ENCODE data around the gene KRT76.

The KRT76 gene

GRCh38 chr12:52776913-52777395 lies at the start of gene KRT76:
TSS of gene KRT76 (minus strand) at chr12:52777345. CDS start at chr12:52777291, 54 bp downstream.
- DNase-seq (ENCODE audit: low read depth): no peak

- DNase-seq (ENCODE audit: low read depth): no peak
Observed at GRCh38 chr12:52825961-52826360, 48.8 kb upstream of the KRT76 start.

- DNase-seq (ENCODE audit: low read depth): no peak
Observed at GRCh38 chr12:52824741-52825410, 47.7 kb upstream of the KRT76 start.

DNA sequence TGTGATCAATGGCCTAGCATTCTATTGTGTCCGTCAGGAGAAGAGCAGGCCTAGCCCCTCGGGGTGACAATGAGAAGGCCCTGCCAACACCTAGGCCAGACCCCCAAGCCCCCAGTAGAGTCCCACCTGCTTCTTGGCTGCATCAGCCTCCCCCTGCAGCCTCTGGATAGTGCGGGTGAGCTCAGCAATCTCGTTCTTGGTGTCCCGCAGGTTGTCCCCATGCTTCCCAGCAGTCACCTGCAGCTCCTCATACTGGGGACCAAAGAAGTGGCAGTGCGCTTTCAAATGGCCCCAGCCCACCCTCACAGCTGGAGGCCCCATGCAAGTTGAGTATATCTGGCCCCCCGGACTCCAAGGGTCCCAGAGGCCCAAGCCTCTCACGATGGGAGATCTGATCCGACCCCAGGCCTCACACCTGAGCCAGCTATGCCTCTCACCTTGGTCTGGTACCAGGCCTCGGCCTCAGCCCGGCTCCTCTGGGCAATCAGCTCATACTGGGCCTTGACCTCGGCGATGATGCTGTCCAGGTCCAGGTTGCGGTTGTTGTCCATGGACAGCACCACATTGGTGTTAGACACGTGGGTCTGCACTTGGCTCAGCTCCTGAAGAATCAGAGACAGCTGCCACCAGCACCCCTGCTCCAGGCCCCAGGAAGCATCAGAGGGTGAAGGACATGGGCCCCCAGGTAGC lies 46.8 kb upstream of the KRT76 start:
- DNase-seq (ENCODE audit: low read depth): no peak

GRCh38 chr12:52822771-52823510 lies 45.8 kb upstream of the KRT76 start:
- DNase-seq (ENCODE audit: low read depth): no peak

GRCh38 chr12:52821826-52822660 lies 44.9 kb upstream of the KRT76 start:
- no peak for DNase-seq (ENCODE audit: low read depth)

DNA sequence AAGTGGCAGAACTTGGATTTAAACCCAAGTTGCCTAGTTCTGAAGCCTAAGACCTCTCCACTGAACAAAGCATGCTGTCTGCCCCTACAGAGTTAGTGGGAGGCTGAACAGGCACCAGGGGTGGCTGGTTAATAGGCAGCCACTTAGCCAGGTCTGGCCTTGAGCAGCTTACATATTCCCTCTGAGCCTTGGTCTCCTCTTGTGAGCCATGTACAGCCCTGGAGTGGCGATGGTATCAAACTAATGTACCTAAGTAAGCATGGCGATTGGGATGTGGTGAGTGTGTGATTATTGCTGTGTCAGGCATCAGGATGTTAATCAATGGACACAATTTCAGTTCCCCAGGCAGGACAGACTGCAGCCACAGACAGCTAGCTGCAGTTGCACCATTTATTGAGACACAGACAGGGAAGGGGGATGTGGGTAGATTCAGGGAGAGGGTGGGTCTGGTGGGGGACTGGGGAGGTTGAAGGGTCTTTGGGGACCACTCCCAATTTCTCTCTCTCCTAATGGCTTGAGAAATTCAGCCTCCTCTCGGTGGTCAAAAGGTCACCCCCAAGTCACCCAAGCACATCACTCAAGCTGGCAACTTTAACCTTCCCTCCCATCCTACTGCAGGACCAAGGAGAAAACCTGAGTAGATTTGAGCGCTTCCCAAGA lies 44.1 kb upstream of the KRT76 start:
- no peak for DNase-seq (ENCODE audit: low read depth)

DNA sequence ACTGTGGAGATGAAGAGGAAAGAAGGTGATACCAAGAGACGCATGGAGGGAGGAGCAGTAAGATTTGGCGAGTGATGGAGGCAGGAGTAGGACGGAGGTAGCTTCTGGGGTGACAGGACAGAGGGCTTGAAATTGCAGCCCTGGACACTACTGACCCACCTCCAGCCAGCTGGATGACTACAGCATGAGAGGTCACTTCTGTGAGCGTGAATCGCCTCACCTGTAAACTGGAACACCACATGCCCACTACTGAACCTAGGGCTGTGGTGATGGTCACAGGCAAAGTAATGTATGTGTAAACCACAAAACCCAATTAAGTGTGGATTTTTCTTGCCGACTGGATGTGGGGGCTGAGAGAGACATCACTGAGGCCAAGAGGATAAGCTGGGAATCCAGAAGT lies 43.4 kb upstream of the KRT76 start:
- no peak for DNase-seq (ENCODE audit: low read depth)

GRCh38 chr12:52819731-52820510 lies 42.8 kb upstream of the KRT76 start:
- no peak for DNase-seq (ENCODE audit: low read depth)

- no peak for DNase-seq (ENCODE audit: low read depth)
Observed at GRCh38 chr12:52818887-52819420, 41.8 kb upstream of the KRT76 start.

DNA sequence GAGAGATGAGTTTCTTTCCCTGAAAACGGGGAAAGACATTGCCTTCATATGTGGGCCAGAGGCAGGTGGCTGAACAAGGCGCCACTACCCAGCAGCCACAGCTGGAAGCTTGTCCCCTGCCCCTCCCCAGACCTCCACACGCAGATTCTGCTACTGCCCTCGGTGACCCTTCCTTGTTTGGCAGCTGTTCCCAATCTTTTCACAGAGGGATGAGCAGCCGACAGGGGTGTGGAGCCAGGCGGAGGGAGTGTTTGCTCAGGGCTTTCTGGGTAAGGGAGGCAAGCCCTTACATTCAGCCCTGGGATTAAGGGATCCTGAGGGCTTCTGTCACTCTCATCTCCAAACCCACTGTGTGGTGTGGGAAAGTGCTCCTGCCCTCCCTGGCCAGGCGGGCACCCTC lies 41.2 kb upstream of the KRT76 start:
- no peak for DNase-seq (ENCODE audit: low read depth)

- no peak for DNase-seq (ENCODE audit: low read depth)
Observed at GRCh38 chr12:52817699-52818238, 40.6 kb upstream of the KRT76 start.

DNA sequence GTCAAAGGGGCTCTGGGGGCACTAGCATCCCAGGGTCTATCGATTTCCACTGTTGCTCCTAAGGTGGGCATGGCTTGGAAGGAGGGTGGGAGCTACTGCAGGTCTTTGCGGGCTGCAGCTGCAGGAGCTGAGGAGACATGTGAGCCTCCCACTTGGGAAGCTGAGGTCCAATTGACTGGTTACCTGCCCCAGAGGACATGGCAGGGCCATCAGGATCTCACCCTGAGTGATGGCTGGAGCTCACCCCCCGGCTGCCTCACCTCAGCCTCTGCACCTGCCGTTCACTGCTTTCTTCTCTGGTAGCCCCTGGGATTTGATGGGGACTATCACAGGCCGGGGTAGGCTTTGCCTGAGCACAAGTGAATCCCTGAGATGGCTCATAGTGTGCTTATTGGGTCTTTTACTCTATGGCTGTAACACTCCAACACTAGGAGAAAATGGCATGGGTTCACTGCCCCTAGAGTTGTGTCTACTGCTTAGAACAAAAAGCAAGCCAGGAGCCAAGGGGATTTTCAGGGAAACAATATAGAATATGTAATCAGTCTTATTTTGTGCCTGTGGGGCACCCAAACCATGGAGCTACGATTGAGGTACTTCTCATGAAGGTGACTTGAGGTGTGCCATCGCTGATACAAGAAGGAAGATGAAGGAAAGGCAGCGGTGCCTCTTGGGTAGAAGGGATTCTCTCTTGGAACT lies 40.0 kb upstream of the KRT76 start:
- DNase-seq (ENCODE audit: low read depth): no peak

DNA sequence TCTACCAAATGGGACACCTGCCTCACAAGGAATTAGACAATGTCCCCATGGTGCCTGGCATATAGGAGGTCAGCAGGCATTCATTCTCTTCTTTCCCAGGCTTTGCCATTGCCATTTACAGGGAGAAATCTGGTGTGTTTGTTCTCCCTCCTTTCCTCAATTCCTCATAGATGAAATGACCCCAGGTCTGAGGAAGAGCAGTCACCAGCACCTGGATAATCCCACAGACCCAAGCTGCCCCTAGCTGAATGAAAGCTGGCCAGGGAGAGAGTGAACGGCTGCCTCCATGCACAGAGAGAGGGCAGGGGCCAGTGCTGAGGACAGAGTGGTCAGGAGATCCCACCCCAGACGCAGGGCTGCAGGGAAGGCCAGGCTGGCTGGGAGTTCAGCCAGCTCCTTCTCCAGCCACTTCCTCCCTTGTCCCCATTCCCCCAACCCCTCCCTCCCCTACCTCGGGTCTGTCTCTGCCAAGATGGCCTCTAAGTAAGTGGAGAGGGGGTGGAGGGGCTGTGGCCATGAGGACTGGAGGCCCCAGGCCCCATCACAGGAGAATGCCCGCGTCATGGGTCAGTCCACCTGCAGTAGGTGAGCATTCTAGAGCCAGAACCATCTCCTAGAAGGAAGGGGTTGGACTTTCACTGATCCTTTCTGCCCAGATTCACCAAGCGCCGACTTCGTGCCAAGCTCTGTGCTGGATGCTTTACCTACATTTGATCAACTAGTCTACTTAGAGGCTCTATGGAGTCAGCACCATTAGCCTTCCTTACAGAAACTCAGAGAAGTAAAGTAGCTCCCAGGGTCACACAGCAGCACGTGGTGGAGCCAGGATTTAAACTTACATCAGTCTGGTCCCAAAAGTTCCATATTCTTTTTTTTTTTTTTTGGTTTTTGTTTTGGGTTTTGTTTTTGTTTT lies 38.8 kb upstream of the KRT76 start:
- DNase-seq (ENCODE audit: low read depth): no peak

- DNase-seq (ENCODE audit: low read depth): no peak
Observed at GRCh38 chr12:52815161-52815560, 38.0 kb upstream of the KRT76 start.

DNA sequence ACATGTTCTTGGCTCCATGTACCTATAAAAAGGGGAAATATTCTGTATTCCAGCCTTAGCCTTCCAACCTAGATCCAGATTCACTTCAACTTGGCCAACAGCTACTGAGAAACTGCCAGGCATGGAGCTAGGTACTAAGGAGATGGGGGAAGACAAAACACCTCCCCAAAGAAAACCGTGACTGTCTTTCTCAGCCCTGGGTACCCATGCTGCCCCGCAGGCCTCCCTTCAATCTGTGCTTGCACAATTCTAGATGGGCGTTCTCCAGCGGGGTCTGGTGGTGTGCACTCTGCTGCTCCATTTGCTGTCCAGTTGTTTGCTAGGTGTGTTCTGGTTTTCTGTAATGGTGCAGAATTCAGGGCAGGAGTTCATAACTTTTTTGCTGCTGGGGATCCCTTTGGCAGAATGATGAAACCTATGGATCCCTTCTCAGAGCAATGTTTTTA lies 37.6 kb upstream of the KRT76 start:
- DNase-seq (ENCODE audit: low read depth): no peak

DNA sequence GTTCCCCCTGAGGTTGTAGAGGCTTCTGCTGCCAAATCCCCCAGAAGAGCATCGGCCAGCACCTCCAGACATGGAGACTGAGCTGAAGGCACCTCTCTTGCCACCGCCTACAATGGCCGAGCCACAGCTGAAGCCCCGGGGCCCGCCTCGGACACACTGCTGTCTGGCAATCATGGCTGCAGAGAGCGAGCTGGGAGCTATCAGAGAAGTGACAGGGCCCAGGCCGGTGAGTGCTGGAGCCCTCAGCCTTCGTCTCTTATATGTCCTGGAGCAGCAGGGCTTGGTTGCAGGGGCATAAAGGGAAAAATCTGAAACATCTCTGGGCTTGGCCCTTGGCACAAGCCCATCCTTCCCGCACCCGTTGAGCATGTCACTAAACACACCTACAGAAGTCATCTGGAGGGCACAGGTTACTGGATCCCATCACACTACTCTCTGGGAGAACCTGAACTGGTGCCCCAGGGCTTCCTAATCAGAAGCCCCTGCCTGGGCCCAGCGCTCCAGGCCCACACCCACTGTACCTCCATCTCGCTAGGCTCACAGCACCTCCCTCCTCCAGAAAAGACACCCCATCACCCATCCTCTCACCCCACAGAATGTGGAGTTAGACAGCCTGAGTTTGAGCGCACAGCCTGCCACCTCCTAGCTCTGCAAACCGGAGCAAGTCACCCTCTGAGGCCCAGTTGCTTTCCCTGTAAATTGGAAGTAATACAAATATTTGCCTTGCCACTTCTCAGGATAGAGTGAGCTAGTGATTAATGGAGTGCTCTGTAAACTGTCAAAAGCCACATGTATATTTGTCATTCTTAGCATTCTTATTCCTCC lies 37.0 kb upstream of the KRT76 start, which contains the start of gene KRT4:
KRT4 (minus strand) TSS at position 232 of the 825 bp plus-strand sequence; CDS start at position 174, 58 bp downstream.
- DNase-seq (ENCODE audit: low read depth): no peak
